HG02763 (cell line): ENCODE results near the gene TCL1B.
A peak's percentile ranks its signal among the peaks of the same experiment; 100 is the strongest.
"Not testable (repeated sequence)": the region's sequence is repeated elsewhere in the genome, so short reads cannot be mapped to it uniquely, and the experiment has no call there.

Experiments
- ATAC-seq: cut with Tn5 transposase; IDR thresholded peaks from one replicate; pipeline ENCODE4 v1.9.1; 2021; ENCODE audit warnings: mild to moderate bottlenecking, moderate library complexity; ENCODE audit not compliant: unreplicated experiment

The TCL1B gene, protein sequence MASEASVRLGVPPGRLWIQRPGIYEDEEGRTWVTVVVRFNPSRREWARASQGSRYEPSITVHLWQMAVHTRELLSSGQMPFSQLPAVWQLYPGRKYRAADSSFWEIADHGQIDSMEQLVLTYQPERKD

DNA sequence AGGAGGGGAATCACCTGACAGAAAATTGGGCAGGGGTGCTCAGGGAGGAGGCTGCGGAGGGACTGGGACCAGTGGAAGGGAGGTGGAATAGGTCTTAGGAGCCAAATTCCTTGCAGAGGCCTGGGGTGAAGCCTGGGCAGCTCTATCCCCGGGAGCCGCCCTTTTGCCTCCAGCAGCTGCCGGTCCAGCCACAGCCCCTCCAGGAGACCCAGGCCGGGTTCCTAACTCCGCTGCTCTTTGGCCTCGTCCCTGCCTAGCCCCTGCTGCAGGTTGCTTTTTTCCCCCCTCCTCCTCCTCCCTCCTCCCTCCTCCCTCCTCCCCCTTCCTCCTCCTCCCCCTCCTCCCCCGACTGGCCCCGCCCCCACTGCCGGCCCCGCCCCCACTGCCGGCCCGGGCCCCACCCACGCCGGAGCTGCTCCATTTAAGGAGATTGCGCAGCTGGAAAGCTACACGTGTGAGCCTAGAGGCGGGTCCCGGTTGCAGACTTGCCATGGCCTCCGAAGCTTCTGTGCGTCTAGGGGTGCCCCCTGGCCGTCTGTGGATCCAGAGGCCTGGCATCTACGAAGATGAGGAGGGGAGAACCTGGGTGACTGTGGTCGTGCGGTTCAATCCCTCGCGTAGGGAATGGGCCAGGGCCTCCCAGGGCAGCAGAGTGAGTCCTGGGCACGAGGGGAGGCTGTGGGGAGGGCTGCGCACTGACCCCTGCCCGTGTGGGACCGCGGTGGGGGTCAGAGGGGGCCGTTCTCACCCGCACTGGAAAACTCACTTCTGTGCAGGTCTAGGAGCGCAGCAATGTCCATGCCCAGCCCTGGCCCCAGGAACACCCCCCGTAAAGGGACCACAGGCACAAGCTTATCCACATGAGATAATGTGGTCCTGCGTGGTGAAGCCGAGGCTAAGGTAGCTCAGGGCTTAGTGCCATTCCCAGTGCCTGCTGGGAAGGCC, at the start of gene TCL1B:
Gene TCL1B, plus strand, starts transcription at position 449 of the 945 bp plus-strand sequence. Its CDS starts 42 bp downstream, at position 491.
- ATAC-seq, result no peak

DNA sequence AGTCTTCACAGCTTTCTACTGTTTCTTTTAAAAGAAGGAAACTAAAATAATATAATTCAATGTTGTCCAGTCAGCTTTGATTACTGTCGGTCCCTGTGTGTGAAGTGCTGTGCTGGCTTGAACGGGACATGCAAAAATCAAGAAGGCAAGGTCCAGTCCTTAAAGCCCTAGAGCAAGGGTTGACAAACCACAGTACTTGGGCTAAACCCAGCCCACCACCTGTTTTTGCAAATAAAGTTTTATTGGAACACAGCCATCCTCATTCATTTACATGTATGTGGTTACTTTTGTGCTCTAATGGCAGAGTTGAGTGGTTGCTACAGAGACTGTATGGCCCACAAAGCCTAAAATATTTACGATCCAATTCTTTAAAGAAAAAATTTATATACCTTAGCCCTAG, 41.2 kb upstream of the TCL1B start:
- no peak for ATAC-seq

DNA sequence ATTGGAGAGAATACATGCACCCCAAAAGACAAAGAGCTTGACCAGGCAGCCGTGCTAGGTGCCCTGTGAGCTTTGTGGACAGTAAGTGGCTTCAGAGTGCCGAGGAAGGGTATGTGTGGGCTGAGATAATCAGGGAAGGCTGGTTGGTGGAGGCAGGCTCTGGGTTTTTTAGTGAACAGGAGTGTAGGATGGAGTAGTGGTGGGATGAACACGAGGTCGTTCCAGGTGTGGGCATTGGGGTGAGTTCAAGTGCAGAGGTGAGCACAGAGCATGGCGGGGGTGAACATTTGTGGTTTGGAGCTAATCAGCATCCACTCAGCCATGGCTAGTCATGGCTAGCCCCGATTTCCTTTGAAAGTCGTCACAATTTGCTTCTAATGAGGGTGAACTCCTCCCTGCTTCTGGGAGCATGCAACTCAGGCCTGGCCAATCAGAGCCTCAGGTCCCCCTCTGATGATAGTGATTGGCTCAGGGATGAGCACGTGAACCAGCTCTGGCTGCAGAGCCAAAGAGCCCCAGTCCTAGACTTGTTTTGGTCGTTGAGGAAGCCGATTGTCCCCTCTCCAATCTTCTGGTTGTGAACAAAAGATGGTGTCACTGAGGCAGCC, 40.7 kb upstream of the TCL1B start:
- no peak for ATAC-seq

DNA sequence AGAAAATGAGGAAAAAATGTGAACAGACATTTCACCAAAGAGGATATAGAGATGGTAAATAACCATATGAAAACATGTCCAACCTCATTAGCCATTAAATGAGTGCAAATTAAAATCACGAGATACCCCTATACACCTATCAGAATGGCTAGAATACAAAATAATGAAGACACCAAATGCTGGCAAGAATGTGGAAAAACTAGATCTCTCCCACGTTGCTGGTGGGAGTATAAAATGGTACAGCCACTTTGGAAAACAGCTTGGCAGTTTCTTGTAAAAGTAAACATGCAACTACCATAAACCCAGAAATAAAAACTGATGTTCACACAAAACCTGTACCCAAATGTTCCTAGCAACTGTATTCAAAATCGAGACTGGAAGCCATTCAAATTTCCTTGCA, 38.3 kb upstream of the TCL1B start:
- ATAC-seq, result no peak

DNA sequence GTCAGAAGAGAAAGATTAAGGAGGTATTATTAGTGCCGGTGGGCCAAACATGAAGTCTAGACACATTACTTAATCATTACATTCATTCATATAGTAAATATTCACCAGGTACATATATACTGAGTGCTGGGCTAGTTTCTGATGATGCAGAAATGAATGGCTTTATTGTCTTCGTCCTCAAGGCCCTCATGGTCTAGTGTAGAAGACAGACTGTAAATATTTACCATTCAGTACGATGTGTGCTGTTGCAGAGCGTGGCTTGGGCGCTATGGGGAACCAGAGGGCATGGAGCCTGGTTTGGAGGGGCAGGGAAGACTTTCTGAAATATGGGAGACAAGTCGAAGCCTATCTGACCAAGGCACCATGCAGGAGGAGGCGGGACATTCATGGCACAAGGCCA, 37.0 kb upstream of the TCL1B start:
- no peak for ATAC-seq

DNA sequence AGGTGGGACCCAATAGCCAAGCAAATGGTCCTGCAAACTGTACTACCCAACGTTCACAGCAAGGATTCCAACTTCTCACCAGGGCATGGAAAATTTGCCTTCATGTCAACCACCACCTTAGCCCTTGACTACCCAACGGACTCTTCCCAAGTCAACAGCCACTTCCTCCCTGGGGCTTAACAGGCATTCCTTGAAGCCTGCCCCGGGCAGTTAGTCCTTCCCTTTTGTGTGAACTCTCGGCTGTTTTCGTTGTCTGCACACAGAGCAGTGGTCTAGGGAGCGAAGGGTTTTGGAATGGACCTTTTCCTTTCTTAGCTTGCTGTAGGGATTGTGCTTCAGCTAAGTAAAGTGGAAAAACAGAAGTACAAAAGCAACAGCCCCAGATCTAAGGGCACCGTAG, 35.2 kb upstream of the TCL1B start:
- no peak for ATAC-seq

DNA sequence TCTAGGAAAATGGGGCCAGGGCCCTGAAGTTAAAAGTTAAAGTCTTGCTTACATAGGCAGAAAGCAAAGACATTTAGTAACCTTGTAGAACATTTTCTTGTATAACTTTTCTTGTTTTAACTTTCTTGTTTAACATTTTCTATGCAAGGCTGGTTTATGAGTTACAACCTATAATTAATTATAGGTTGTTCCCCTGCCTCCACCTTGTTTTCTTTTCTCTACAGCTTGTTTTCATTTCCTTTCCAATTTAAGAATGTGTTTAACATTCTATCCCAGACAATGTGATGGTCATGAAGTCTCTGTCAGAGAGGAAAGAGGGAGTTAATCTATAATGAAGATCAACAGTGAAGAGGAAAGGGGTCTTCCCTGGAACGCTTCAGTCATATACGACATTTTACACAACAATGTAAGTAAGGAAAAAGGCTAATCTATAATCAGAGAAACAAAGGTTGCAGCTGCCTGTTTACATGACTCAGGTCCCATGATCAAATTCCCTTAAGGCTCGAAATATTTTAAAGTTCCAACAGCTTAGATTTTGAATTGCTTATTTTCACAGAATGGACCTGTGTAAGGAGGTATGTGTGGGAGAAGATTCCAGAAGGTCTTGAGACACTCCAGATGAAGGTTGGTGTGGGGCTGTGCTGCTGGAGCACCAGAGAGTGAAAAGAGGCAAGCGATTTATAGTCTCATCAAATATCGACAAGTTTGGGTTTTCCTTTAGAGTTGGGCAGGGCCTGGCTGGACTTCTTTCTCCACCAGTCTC, 34.2 kb upstream of the TCL1B start:
- ATAC-seq, result no peak

DNA sequence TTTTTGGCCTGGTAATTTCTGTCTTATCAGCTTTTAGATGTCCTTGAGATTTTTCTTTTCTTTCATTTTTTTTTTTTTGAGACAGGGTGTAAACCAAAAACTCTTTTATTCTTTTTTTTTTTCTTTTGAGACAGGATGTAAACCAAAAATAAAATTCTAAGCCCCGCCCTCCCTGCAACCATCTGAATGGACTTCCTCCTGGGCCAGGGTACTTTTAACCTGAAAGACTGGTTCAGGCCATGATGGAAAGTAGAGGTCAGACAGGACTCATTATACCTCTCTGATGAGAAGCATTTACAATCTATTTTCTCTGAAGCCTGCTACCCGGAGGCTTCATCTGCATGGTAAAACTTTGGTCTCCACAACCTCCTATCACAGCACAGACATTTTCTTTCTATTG, 33.5 kb upstream of the TCL1B start:
- no peak for ATAC-seq

DNA sequence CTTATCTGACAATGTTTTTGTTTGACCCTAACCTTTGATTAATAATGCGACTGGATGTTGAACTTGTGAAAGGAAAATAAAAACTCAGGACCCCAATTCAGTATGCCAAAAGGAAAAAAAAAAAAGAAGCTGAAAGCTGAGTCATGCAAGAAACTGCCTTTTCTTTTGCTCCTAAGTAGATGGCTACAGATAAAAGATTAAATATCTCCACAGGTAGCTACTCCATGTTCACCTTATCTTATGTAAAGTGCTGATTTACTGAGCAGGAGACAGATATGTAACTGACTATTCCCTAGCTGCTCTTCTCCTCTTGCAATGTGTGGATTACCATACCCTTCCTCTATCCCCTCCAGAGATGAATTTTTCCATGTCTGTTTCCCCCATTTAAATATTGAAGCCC, 30.8 kb upstream of the TCL1B start:
- ATAC-seq, result no peak

DNA sequence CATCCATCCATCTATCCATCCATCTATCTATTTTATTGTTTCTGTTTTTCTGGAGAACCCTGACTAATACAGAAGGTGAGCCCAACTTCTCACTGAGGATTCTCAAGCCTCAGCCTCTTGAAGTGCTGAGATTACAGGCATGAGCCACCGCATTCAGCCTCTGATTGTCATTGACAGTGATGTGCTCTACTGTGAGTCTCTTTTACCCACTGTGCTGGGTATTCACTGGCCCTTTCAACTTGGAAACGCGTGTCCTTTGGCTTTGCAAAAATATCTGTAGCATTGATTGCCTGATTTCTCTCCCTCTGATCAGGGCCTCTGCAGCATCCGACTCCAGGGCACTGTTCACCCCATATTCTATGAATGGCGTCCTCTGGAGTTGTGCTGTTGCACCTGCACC, 29.6 kb upstream of the TCL1B start:
- ATAC-seq, result no peak

DNA sequence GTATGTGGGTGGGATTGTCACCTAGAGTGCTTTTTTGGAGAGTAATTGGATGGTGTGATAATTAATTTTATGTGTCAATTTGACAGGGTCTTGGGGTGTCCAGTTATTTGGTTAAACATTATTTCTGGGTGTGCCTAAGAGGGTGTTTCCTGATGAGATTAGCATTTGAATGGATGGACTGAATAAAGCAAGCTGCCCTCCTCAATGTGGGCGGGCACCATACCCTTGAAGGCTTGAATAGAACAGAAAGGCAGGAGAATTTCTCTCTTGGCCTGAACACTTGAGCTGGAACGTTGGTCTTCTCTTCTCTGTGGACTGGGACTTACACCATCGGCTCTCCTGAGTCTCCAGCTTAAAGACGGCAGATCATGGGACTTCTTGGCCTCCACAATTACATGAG, 28.8 kb upstream of the TCL1B start:
- ATAC-seq, result no peak

DNA sequence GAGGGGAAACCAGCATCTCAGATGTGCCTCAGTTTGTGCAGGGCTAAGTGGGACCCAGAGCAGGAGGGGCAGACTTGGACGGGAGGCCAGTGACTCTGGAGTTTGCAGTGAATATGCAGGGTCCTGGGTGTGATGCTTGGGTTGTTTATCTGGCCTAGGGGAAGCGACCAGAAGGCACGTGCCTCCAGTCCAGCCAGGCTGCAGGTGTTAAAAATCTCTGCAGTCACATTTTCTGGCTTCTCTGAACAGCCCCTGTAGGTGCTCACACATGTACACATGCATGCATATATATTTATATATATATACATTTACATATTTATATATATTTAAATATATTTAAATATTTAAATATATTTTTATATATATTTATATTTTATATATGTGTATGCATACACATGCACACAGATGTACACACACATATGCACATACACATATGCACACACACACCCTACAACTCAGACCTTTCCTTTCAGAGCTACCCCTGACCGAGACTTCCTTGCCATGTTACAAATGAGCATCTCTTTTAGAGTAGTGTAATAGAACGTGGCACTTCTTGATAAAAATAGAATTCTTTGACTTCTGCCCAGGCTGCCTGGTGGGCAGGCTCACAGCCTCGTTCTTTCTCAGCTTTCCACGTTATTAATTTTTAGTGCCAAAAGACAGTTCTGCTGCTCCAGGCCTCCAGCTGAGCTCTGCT, 26.8 kb upstream of the TCL1B start:
- no peak for ATAC-seq

DNA sequence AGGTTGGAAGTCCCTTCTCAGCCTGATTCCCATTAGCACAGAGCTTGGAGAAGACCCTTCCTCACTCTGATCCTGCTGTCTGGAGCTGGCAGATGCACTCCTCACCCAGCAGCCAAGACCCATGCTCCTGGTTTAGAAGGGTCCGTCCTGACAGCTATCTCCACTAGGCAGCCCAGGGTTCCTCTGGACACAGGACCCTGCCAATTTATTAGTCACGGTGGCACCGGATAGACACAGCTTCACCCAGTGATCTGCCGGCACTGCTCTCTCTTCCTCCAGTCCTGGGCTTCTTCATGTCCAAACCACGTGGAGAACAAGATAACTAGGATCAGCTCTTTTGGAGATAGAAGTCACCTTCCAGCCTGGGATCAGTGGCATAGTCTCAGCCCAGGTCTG, 26.2 kb upstream of the TCL1B start:
- ATAC-seq, result no peak

DNA sequence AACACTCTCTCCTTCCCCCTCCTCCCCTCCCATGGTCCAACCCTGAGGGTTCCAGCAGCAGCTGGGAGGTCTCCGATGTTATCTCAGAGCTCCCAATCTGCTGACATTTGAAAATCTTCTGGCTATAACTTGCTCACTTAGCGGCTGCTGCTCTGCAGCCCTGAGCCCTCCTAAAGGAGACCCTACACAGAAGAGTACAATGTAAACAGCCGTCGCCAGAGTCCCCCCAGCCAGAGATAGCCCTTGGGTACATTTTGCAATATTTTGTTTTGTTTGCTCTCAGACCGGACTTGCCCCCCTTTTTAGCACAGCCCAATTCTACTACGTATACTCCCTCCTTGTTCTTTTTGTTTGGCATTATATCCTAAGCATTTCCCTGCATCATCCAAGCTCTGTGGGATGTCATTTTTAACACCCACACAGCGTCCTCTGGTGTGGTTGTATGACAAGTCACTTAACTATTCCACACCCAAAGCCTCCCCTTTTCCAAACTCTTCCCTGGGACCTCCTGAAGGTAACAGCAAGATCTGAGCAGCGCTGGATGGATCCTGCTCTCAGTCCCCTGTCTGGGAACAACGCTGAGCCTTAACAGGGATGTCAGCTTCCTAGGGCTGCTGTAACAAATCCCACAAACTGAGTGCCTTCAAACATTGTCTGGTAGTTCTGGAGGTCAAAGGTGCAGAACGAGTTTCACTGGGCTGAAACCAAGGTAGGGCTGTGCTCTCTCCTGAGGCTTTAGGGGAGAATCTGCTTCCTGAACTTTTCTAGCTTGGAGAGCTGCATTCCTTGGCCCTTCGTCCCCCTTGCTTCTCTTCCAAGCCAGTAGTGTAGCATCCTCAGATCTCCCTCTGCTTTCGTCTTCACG, 25.3 kb upstream of the TCL1B start:
- no peak for ATAC-seq

DNA sequence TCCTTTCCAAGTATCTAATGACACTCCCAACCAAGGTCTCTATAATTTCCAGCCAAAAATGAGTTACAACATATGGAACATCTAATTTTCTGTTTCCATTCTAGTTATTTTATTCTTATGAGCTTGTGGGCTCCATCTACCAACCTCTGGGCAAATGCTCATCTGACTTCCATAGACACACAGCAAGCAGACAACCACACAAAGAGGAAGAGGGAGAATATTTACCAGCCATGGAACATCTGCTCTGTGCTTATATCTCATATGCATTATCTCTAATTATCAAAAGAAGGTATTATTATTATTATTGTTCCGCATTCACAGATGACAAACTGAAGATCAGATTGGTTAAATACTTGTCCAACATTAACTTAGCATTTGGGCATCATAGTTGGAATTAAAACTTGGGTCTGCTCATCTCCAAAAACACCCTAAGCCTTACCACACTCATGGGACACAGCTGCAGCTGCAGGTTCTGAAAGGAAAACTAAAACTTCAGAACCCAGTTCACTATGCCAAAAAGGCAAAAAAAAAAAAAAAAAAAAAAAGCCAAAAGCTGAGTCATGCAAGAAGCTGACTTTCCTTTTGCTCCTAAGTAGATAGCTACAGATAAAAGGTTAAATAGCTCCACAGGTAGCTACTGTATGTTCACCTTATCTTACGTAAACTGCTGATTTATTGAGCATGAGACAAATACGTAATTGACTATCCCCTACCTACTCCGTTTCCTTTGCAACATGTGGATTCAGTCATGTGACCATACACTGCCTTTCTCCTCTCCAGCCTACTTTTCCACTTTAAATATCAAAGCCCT, 23.6 kb upstream of the TCL1B start:
- ATAC-seq, result peak; percentile 43

DNA sequence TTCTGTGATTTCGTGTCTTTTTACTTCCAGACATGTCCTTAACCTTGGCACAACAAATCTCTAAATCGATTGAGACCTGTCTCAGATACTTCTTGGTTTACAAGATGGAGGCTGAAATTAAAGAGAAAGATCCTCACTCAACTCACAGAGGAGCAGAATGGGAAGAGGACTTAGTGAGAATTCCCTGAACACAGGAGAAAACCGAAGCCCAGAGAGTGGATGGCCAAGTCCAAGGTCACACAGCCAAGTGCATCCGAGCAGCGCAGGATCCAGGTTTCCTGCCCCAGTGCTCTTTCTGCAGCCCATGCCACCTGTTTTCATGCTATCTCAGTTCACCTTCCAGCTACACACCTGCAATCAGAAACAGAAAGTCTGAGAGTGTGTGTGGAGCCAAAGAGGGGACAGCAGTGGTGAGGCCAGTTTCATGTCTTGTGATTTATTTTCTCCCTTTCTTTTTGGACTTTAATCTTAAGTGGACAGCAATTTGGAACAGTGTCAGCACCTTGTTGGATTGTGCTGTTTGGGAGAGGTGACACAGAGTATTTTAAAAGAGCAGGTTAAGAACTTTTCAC, 22.9 kb upstream of the TCL1B start:
- no peak for ATAC-seq

DNA sequence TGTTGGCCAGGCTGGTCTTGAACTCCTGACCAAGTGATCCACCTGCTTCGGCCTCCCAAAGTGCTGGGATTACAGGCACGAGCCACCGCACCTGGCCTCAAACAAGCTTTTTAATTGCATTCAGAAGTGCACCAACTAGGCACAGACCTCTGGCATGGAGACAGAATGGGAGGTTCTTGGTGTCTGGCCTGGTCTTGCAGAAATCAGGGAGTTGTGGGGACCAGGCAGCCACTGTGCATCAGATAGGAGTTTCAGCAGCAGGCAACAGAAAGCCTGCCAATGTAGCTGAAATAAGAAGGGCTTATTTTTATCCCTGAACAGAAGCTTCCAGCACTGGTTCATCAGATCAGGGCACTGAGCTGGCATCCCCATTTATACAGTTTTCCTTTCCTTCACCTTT, 22.2 kb upstream of the TCL1B start:
- ATAC-seq, result no peak

DNA sequence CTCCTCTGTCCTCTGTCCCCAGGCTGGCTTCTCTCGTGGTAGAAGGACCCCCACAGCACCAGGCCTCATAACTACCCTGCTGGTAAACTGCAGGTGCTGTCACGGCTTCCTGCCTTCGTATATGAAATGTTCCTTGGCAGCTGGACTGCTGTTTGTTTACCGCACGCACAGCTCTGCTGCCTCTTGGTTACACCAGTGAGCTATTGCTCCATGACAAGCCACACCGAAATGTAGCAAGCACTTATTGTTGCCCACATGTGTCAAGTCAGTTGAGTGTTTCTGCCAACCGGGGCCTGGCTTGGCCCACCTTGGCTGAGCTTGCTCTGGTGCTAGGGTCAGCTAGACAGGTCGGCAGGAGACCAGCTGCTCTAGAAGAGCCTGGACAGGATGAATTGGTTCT, 21.7 kb upstream of the TCL1B start:
- peak; percentile 33 for ATAC-seq

DNA sequence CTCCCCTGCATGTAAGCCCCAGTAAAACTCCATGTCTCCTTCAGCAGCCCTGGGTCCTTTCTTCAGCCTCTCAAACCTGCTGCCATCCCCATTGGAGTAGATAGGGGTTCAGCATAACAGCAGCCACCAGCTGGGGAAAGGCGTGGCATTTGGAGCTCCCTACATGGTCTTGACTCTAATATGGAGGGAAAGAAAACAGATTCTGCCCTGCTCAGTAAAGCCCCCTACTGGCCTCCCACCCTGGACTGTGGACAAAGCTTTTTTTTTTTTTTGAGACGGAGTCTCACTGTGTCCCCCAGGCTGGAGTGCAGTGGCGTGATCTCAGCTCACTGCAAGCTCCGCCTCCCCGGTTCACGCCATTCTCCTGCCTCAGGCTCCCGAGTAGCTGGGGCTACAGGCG, 20.7 kb upstream of the TCL1B start:
- not testable (repeated sequence) for ATAC-seq
